ENCODE results near the gene RFC4.

RFC4 gene

DNA sequence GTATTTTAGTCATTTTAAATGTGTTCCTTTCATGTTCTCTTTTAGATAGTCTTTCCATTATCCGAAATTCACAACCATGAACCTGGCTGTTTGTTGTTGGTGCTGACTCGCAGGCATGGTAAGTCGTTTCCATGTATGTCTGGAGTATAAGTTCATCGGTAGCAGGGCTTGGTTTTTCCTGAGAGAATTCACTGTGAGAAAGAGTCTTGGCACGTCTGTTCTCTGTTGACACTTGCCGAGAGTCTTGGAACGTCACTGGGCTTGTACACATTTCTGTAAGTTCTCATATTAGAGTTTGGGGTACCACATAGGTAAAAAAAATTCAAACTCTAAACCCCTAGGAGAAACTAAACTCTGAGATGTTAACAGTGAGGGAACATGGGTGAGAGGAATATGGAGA, 52.3 kb downstream of the RFC4 start:
- no peaks in the 10 kb centered on the region for H3K9me2 ChIP-seq (ENCODE audit: low read depth, low read length)
- H3K4me3 ChIP-seq (ENCODE audit: low read depth, low read length, poor library complexity, severe bottlenecking) = no peak overlapping the region
- H3K9me3 ChIP-seq (ENCODE audit: low read length) = no peaks in the 10 kb centered on the region
- no peaks in the 10 kb centered on the region for H3K27me3 ChIP-seq (ENCODE audit: insufficient read depth, low read length)
- H3K9ac ChIP-seq (ENCODE audit: low read length) = no peak overlapping the region
- no peak overlapping the region for H3K4me2 ChIP-seq (ENCODE audit: low read length)
- H3F3A ChIP-seq (ENCODE audit: insufficient read depth, low read length) = no peaks in the 10 kb centered on the region
- no peaks in the 10 kb centered on the region for H3K4me1 ChIP-seq (ENCODE audit: insufficient read depth, low read length, severe bottlenecking)
- TF ChIP-seq, protein P1, sequence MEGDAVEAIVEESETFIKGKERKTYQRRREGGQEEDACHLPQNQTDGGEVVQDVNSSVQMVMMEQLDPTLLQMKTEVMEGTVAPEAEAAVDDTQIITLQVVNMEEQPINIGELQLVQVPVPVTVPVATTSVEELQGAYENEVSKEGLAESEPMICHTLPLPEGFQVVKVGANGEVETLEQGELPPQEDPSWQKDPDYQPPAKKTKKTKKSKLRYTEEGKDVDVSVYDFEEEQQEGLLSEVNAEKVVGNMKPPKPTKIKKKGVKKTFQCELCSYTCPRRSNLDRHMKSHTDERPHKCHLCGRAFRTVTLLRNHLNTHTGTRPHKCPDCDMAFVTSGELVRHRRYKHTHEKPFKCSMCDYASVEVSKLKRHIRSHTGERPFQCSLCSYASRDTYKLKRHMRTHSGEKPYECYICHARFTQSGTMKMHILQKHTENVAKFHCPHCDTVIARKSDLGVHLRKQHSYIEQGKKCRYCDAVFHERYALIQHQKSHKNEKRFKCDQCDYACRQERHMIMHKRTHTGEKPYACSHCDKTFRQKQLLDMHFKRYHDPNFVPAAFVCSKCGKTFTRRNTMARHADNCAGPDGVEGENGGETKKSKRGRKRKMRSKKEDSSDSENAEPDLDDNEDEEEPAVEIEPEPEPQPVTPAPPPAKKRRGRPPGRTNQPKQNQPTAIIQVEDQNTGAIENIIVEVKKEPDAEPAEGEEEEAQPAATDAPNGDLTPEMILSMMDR (IDR thresholded peaks at IDR 0.05; ENCODE audit: low read length) = no peak
- TF ChIP-seq EZH2 (IDR thresholded peaks at IDR 0.05; ENCODE audit: borderline replicate concordance, low read length) = no peak
- H4K20me1 ChIP-seq (ENCODE audit: insufficient read depth, low read length) = no peaks in the 10 kb centered on the region
- no peak overlapping the region for H2AFZ ChIP-seq (ENCODE audit: low read length)
- no peak overlapping the region for H3K27ac ChIP-seq (ENCODE audit: low read depth, low read length, poor library complexity, severe bottlenecking)
- no peaks in the 10 kb centered on the region for H3K79me2 ChIP-seq (ENCODE audit: insufficient read depth, low read length)
- H3K36me3 ChIP-seq (ENCODE audit: insufficient read depth, low read length) = no peaks in the 10 kb centered on the region

DNA sequence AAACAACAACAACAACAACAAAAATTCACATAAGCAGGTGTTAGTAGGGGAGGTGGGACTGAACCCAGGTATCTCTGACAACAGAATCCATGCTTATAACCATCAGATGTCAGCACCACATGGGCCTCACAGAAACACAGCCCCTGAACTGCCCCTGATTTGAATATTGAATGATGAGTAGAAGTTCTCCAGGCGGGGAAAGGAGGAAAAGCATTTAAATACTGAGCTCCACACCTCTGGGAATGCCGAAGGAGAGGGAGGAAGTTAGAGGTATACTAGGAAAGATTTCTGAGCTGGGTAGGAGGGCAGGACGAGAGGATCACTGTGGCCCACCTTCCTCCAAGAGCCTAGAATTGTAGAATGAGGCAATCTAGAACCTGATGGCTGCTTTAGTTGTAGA, 54.8 kb downstream of the RFC4 start:
- no peaks in the 10 kb centered on the region for H3K27me3 ChIP-seq (ENCODE audit: insufficient read depth, low read length)
- H3K4me2 ChIP-seq (ENCODE audit: low read length) = no peak overlapping the region
- no peaks in the 10 kb centered on the region for H3K36me3 ChIP-seq (ENCODE audit: insufficient read depth, low read length)
- H3K27ac ChIP-seq (ENCODE audit: low read depth, low read length, poor library complexity, severe bottlenecking) = no peak overlapping the region
- H4K20me1 ChIP-seq (ENCODE audit: insufficient read depth, low read length) = no peaks in the 10 kb centered on the region
- no peaks in the 10 kb centered on the region for H3K4me1 ChIP-seq (ENCODE audit: insufficient read depth, low read length, severe bottlenecking)
- H3K4me3 ChIP-seq (ENCODE audit: low read depth, low read length, poor library complexity, severe bottlenecking) = no peak overlapping the region
- no peak for TF ChIP-seq EZH2 (IDR thresholded peaks at IDR 0.05; ENCODE audit: borderline replicate concordance, low read length)
- H3K9me2 ChIP-seq (ENCODE audit: low read depth, low read length) = no peaks in the 10 kb centered on the region
- H3K9me3 ChIP-seq (ENCODE audit: low read length) = no peaks in the 10 kb centered on the region
- H3K9ac ChIP-seq (ENCODE audit: low read length) = no peak overlapping the region
- no peaks in the 10 kb centered on the region for H3K79me2 ChIP-seq (ENCODE audit: insufficient read depth, low read length)
- no peak overlapping the region for H2AFZ ChIP-seq (ENCODE audit: low read length)
- no peaks in the 10 kb centered on the region for H3F3A ChIP-seq (ENCODE audit: insufficient read depth, low read length)

DNA sequence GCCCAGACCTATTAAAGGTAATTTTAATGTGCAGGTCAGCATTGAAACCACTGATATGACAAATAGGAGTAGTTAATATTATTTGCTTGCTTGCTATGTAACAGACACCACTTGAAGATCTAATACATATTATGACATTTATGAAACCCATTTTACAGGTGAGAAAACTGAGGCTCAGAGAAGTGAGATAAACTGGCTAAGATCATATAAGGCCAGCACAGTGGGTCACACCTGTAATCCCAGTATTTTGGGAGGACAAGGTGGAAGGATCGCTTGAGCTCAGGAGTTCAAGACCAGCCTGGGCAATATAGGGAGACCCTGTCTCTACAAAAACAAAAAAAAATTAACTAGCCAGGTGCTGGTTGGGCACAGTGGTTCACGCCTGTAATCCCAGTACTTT, 56.0 kb downstream of the RFC4 start:
- TF ChIP-seq, protein P1 (IDR thresholded peaks at IDR 0.05; ENCODE audit: low read length) = no peak
- TF ChIP-seq EZH2 (IDR thresholded peaks at IDR 0.05; ENCODE audit: borderline replicate concordance, low read length) = no peak
- H3K9me2 ChIP-seq (ENCODE audit: low read depth, low read length) = no peaks in the 10 kb centered on the region
- no peak overlapping the region for H3K4me3 ChIP-seq (ENCODE audit: low read depth, low read length, poor library complexity, severe bottlenecking)
- H3K79me2 ChIP-seq (ENCODE audit: insufficient read depth, low read length) = no peaks in the 10 kb centered on the region
- H3K4me1 ChIP-seq (ENCODE audit: insufficient read depth, low read length, severe bottlenecking) = no peaks in the 10 kb centered on the region
- H3K9ac ChIP-seq (ENCODE audit: low read length) = no peak overlapping the region
- H3K4me2 ChIP-seq (ENCODE audit: low read length) = no peak overlapping the region
- H2AFZ ChIP-seq (ENCODE audit: low read length) = no peak overlapping the region
- H3K9me3 ChIP-seq (ENCODE audit: low read length) = no peaks in the 10 kb centered on the region
- H3F3A ChIP-seq (ENCODE audit: insufficient read depth, low read length) = no peaks in the 10 kb centered on the region
- no peak overlapping the region for H3K27ac ChIP-seq (ENCODE audit: low read depth, low read length, poor library complexity, severe bottlenecking)
- H3K27me3 ChIP-seq (ENCODE audit: insufficient read depth, low read length) = no peaks in the 10 kb centered on the region
- H4K20me1 ChIP-seq (ENCODE audit: insufficient read depth, low read length) = no peaks in the 10 kb centered on the region
- H3K36me3 ChIP-seq (ENCODE audit: insufficient read depth, low read length) = no peaks in the 10 kb centered on the region

DNA sequence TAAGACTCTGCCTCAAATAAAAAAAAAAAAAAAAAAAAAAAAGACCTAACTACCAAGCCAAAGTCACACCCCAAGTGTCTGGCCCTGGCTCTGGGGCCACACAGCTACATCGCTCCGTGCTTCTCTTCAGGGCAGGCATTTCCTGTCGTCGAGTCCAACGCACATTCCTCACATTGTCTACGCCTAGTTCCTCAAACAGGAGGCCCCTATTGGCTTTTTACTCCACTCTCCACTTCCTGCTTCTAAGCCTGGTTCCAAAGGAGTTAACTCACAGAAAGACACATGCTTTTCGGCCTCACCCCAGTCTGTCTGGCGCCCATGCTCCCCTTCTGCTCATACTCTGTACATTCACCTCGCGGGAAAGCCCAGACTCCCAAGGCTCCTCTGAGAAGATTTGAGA, 60.3 kb downstream of the RFC4 start:
- H3K27ac ChIP-seq (ENCODE audit: low read depth, low read length, poor library complexity, severe bottlenecking) = no peak overlapping the region
- no peak overlapping the region for H3K4me2 ChIP-seq (ENCODE audit: low read length)
- no peak overlapping the region for H3K4me3 ChIP-seq (ENCODE audit: low read depth, low read length, poor library complexity, severe bottlenecking)
- H3K9ac ChIP-seq (ENCODE audit: low read length) = no peak overlapping the region
- no peak overlapping the region for H2AFZ ChIP-seq (ENCODE audit: low read length)
- no peak for TF ChIP-seq EZH2 (IDR thresholded peaks at IDR 0.05; ENCODE audit: borderline replicate concordance, low read length)
- H3K9me3 ChIP-seq (ENCODE audit: low read length) = no peaks in the 10 kb centered on the region
- H3K27me3 ChIP-seq (ENCODE audit: insufficient read depth, low read length) = no peaks in the 10 kb centered on the region
- H3K9me2 ChIP-seq (ENCODE audit: low read depth, low read length) = no peaks in the 10 kb centered on the region
- H4K20me1 ChIP-seq (ENCODE audit: insufficient read depth, low read length) = no peaks in the 10 kb centered on the region
- no peaks in the 10 kb centered on the region for H3K36me3 ChIP-seq (ENCODE audit: insufficient read depth, low read length)
- no peaks in the 10 kb centered on the region for H3K4me1 ChIP-seq (ENCODE audit: insufficient read depth, low read length, severe bottlenecking)
- H3K79me2 ChIP-seq (ENCODE audit: insufficient read depth, low read length) = no peaks in the 10 kb centered on the region
- H3F3A ChIP-seq (ENCODE audit: insufficient read depth, low read length) = no peaks in the 10 kb centered on the region

Data from OCI-LY1 (cell line).